Thoracic aorta (tissue), 2 donors: ENCODE measurements around the gene ADGRA3. TPM values are rescaled to one million over a fixed set of nuclear protein-coding genes. Genes with fewer than 3 reads are reported as not detected.

Source experiments
- ATAC-seq: fragments of 150-250 bp; one replicate; pipeline ENCODE4 v1.8.0; 2017; ENCODE audit warnings: low read depth; ENCODE audit not compliant: insufficient number of reproducible peaks, low FRiP score
- DNase-seq: peaks from one replicate; pipeline ENCODE4 v3.0.0-alpha.2; 2020; ENCODE audit warnings: low spot score
- H3K27ac ChIP-seq, 2 donors: fragments of 200-600 bp; sonication (generic); 1 replicate in 1 of 2; 2 replicates in 1 of 2; pipeline ENCODE4 v1.5.1; 2016; ENCODE audit warnings: mild to moderate bottlenecking in 2 of 2, moderate library complexity in 2 of 2
- H3K27me3 ChIP-seq: fragments of 200-600 bp; sonication (generic); replicated peaks from 2 replicates; pipeline ENCODE4 v1.6.0; 2016; ENCODE audit warnings: mild to moderate bottlenecking; ENCODE audit not compliant: insufficient read depth
- H3K36me3 ChIP-seq: fragments of 200-600 bp; sonication (generic); one replicate; pipeline ENCODE4 v1.5.1; 2016
- H3K4me1 ChIP-seq, 2 donors: fragments of 200-600 bp; sonication (generic); 1 replicate in 1 of 2; 2 replicates in 1 of 2; pipeline versions ENCODE4 v1.5.1 to v1.6.0; 2016; ENCODE audit warnings: low read depth in 2 of 2, mild to moderate bottlenecking in 1 of 2; ENCODE audit not compliant: control insufficient read depth in 1 of 2
- H3K4me3 ChIP-seq: fragments of 200-600 bp; sonication (generic); 2 replicates; pipeline ENCODE4 v1.5.1; 2016; ENCODE audit warnings: mild to moderate bottlenecking
- H3K9me3 ChIP-seq: fragments of 200-600 bp; sonication (generic); 2 replicates; pipeline ENCODE4 v1.5.1; 2016
- total RNA-seq, 2 donors: library from RNA; depleted of rRNA; stranded (reverse); fragments of >200 nt; gene quantifications; one replicate each; pipeline versions ENCODE4 v1.1.0 to v1.2.3, GENCODE V29; 2016
- TF ChIP-seq, protein P1 (sequence below): fragments of 200-600 bp; sonication (generic); IDR thresholded peaks from one replicate; pipeline ENCODE4 v1.5.1; 2019; ENCODE audit warnings: antibody characterized with exemption

The ADGRA3 gene
- total RNA-seq, 2 donors from 2014 or later, result 15.7 to 43.6 TPM

DNA sequence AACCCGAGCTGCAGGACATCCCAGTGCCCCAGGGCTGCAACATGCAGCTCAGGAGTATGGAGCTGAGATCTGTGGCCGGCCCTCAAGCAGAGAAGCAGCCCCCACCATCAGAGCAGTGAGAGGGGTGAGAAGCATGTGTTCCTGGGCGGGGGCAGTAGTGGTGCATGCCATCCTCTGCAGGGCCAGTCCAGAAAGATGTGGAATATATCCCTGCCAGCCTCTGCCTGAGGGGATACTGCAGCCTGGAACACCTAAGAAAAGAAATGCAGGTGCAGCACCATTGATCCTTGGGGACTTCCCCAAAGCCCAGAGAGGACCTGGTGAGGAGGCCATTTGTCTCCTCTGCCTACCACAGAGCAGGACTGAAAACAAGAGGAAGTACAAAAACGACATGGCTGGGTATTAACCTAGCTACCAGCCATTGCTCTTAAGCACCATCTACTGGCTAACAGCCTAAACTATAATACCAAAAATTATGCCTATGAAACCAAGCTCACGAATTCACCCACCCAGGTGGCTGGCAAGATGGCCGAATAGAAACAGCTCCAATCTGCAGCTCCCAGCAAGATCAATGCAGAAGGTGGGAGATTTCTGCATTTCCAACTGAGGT is 158.8 kb downstream of the ADGRA3 start:
- ATAC-seq (no peak), DNase-seq (no peak)
- Histone ChIP-seq H3K4me3 (no peak overlapping the region), H3K27ac (no peak overlapping the region), H3K4me1 (no peaks in the 10 kb centered on the region), H3K36me3 (no peaks in the 10 kb centered on the region), H3K27me3 (no peaks in the 10 kb centered on the region), H3K9me3 (peaks cover 3% of the 10 kb centered on the region)
- TF ChIP-seq, protein P1, sequence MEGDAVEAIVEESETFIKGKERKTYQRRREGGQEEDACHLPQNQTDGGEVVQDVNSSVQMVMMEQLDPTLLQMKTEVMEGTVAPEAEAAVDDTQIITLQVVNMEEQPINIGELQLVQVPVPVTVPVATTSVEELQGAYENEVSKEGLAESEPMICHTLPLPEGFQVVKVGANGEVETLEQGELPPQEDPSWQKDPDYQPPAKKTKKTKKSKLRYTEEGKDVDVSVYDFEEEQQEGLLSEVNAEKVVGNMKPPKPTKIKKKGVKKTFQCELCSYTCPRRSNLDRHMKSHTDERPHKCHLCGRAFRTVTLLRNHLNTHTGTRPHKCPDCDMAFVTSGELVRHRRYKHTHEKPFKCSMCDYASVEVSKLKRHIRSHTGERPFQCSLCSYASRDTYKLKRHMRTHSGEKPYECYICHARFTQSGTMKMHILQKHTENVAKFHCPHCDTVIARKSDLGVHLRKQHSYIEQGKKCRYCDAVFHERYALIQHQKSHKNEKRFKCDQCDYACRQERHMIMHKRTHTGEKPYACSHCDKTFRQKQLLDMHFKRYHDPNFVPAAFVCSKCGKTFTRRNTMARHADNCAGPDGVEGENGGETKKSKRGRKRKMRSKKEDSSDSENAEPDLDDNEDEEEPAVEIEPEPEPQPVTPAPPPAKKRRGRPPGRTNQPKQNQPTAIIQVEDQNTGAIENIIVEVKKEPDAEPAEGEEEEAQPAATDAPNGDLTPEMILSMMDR, result no peak

DNA sequence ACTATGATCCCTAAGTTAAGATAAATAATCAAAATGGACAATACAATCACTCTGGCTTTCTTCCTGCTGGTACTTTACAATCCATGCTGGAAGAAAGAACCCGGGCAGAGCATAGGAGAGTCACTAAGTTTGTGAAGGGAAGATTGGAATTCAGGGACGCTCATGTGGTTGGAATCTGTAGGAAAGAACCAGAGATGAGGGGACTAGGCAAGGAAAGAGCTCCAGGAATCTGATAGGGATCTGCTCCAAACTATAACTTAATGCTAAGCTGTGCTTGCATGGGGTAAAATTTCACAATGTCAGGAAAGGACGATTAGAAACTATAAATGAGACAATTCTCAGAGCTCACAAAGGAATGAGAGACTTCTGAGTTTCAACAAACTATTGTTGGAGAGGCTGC is 167.5 kb downstream of the ADGRA3 start:
- H3K4me3 ChIP-seq, result no peak overlapping the region
- no peaks in the 10 kb centered on the region for H3K36me3 ChIP-seq
- TF ChIP-seq, protein P1, result no peak
- no peak for ATAC-seq
- H3K27me3 ChIP-seq, result no peaks in the 10 kb centered on the region
- H3K27ac ChIP-seq, result no peak overlapping the region
- no peaks in the 10 kb centered on the region for H3K9me3 ChIP-seq
- no peak for DNase-seq
- no peaks in the 10 kb centered on the region for H3K4me1 ChIP-seq

GRCh38 chr4:22345678-22346077 is 170.2 kb downstream of the ADGRA3 start:
- no peaks in the 10 kb centered on the region for H3K4me1 ChIP-seq
- ATAC-seq, result no peak
- no peaks in the 10 kb centered on the region for H3K9me3 ChIP-seq
- no peak overlapping the region for H3K27ac ChIP-seq
- H3K4me3 ChIP-seq, result no peak overlapping the region
- H3K36me3 ChIP-seq, result no peaks in the 10 kb centered on the region
- TF ChIP-seq, protein P1, result no peak
- no peak for DNase-seq
- no peaks in the 10 kb centered on the region for H3K27me3 ChIP-seq

- Histone ChIP-seq H3K27ac (no peak overlapping the region), H3K4me1 (no peaks in the 10 kb centered on the region), H3K9me3 (no peaks in the 10 kb centered on the region), H3K27me3 (no peaks in the 10 kb centered on the region), H3K4me3 (no peak overlapping the region), H3K36me3 (no peaks in the 10 kb centered on the region)
- ATAC-seq (no peak), DNase-seq (no peak)
- TF ChIP-seq, protein P1, result no peak
These were observed 170.8 kb downstream of the ADGRA3 start for GRCh38 chr4:22345055-22345454.

GRCh38 chr4:22343606-22344005 is 172.3 kb downstream of the ADGRA3 start:
- Histone ChIP-seq H3K4me3 (no peak overlapping the region), H3K36me3 (no peaks in the 10 kb centered on the region), H3K27me3 (no peaks in the 10 kb centered on the region), H3K9me3 (no peaks in the 10 kb centered on the region), H3K27ac (no peak overlapping the region), H3K4me1 (no peaks in the 10 kb centered on the region)
- DNase-seq (no peak), ATAC-seq (no peak)
- TF ChIP-seq, protein P1, result no peak
